ENCODE results near the gene NR3C1.
A peak's percentile ranks its signal among the peaks of the same experiment; 100 is the strongest.

The NR3C1 gene

GRCh38 chr5:143398053-143398355, 5.5 kb downstream of the NR3C1 start:
- no peak for DNase-seq

- no peak for DNase-seq
Observed at GRCh38 chr5:143397302-143398052, 6.0 kb downstream of the NR3C1 start.

GRCh38 chr5:143396353-143396940, 7.0 kb downstream of the NR3C1 start:
- no peak for DNase-seq

DNA sequence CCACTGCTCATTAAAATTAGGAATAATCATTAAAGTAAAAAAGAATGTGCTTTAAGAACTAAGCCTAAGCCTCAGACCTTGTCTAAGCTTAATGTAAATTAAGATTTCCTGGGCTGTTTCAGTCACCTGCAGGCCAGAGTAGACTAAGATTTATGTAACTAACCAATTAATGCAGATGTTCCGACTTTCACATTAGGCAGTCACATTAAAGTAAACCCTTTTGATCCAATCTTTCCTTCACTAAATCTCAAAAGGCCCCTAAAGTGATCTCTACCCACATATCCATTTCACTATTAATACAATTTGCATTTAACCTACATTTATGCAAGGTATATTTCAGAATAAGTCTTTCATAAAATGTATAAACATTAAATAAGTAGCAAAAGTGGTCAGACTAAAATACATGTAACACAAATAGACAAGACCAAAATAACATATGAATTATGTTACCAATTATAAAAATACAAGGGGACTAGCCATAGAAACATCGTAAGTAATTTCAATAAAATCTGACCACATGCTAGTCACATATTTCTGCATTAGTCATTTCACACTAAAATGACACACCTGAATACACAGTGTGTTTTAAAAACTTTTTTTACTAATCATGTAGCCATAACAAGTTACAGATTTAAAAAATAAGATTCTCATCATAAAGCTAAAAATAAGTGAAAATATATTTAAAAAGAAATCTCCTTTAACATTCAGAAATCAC, 7.7 kb downstream of the NR3C1 start:
- no peak for DNase-seq

GRCh38 chr5:143393524-143393923, 10.0 kb downstream of the NR3C1 start:
- DNase-seq = no peak

GRCh38 chr5:143390941-143391340, 12.5 kb downstream of the NR3C1 start:
- DNase-seq = no peak

- no peak for DNase-seq
Observed at GRCh38 chr5:143390258-143390657, 13.2 kb downstream of the NR3C1 start.

DNA sequence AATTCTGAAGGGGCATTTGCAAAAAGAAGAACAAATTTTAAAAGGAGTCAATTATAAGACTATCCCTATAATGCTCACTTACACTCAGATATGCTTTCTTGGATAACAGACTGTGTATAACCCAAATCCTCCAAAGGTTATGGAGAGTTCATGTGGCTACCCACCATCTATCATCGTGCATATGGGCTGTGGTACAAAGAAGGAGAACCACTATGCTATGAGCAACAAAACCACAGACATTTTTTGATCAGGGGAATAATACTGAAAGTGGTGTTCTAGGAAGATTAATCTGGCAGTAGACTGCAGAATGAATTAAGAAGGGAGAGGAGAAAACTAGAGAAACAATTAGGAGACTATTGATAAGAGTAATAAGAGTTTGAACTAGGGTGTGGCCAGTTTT, 16.8 kb downstream of the NR3C1 start:
- no peak for DNase-seq

- no peak for DNase-seq
Observed at GRCh38 chr5:143384865-143385657, 18.4 kb downstream of the NR3C1 start.

DNA sequence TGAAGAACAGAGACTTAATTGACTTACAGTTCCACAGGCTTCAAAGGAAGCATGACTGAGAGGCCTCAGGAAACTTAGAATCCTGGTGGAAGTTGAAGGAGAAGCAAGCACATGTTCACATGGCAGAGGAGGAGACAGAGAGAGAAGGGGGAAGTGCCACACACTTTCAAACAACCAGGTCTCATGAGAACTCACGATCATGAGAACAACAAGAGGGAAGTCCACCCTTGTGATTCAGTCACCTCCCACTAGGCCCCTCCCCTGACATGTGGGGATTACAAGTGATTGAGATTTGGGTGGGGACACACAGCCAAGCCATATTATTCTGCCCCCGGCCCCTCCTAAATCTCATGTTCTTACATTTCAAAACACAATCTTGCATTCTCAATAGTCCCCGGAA, 19.5 kb downstream of the NR3C1 start:
- DNase-seq = peak in 1 of 2 donors; percentile 15

DNA sequence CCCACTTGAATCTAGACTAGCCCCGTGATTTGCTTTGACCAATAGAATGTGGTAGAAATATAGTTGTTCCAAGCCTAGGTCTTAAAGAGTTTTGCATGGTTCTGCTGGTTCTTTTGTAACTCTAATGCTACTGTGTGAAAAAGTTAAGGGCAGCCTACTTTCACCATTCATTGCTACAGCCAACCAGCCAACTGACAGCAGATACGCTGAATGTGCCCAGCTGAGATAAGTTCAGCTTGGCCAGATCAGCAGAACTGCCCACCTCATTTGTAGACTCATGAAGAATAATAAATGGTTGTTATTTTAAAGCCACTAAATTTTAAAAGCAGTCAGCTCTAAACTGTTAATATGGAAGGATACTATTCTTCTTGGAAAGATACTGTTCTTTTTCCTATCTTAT, 23.9 kb downstream of the NR3C1 start:
- DNase-seq = no peak

DNA sequence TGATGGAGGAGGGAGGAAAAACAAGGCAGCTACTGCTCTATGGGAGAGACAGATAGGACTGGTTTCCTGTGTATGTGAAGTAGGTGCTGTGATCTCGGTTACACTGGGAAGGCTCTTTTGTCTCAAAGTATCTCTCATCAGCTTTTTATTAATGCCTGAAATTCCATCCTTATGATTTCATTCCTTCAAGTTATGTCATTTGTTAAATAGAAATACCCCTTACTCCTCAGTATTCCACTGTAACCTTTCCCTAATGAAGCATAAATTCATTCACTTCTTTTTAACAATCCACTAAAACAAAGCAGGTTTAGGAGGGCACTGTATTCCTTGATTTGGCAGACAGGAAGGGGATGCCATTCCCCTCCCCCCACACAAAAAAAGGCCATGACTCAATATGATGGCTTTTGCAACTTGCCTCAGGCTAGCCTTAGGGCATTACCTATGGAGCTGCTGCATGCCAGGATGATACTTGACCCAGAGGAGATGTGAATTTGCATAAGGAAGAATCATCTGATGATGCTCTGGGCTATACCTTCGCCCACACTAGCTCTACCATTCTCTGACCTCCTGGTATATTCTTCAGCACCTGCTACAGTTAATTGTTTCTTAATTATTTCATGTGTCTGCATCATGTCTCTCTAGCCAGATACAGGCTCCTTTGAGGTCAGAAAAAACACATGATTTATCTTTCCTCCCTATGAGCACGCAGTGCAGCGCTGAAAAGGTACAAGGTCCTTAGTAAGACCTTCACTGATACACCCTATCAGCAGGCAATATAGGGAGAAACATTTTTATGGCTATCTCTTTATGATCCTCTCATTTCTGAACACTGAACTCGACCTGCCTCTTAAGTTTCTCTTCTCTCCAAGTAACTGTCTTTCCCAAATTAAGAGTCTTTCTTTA, 26.3 kb downstream of the NR3C1 start:
- DNase-seq = no peak

DNA sequence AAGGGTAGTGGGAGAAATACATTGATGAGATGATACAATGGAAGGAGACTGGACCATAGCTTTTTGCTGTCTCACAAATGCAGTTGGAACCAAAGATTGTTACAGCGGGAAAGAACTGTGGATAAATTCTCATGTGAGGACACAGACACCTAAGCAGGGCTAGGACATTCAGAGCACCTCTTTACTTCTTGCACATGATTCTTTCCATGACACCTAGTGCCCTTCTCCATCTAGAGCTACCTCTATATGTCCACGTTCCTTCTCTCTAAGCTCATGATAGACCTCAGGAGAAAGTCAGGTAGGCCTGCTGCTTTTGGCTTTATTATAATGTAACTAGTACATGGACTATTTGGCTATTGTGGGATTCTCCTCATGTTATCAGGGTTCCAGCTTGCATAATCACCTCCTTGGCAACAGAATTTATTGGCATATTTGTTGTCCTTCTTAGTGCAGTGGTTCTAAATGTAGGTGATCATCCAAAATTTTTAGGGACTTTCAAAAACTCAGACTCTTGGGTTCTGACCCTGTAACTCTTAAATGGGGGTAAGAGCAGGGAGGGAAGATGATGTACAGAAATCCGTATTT, 27.2 kb downstream of the NR3C1 start:
- DNase-seq = no peak

DNA sequence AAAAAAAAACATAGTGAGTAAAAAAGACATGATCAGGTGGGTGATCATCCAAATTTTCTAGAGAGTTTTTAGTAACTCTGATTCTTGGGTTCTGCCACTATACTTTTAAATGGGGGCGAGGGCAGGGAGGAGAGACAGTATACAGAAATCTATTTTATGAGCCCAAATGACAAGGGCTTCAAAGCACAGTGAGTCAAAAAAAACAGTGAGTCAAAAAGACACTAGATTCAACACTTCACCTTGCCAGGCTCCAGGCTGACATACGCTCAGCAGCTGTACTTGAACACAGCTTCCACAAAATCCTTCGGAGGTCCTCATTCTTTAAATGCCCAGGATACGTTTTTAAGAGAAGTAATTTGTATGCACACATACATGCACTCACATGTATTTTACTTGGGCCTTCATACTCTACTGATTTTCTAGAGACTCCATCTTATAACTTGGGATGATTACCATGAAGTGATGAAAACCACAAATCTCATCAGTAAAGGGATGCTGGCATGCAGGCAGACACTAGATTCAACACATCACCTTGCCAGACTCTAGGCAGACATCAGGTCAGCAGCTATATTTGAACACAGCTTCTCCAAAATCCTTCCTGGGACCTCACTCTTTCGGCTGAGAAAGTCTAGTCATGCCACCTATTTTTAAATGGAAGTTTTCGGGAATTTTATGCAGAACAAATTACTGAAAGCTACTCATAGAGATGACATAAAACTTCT, 28.8 kb downstream of the NR3C1 start:
- no peak for DNase-seq

DNA sequence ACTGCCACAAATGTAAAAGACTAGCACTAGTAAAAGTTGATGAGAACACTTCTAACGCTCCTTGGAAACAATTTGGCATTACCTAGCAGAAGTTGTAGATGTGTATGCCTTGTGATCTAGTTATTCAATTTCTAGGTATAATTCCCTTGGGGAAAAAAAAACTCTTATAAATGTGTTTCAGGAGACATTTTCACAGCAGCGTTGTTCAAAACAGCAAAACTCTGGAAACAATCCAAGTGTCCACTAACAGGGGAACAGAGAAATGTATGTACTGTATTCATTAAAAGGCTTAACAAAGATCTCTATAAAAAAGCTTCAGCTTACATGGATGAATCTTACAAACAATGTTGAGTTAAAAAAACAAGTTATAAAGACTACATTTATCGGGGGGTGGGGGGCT, 30.4 kb downstream of the NR3C1 start:
- no peak for DNase-seq

DNA sequence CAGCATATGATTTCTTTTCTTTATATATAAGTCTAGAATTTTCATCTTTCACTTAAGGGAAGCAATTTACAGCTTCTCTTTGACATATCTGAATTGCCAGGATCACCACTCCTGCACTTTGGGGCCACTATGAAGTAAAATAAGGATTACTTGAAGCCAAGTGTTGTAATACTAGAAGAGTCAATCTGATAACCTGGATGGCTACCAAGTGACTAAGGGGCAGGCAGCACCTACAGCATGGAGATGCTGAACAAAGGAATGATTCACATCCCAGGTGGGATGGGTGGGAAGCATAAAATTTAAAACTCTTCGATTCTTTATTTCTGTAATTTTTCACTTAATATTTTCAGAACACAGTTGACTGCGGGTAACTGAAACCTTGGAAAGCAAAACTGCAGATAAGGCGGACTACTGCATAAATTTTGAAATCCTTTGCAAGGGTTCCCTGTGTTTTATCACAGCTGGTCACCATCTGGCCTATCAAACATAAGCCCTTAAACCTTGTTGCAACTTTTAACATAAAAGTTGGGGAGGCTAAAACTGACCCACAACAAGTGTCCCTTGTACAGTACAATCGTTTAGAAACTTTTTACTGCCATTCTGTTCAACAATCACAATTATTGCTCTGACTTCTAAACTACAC, 31.2 kb downstream of the NR3C1 start:
- no peak for DNase-seq

GRCh38 chr5:143370440-143370839, 33.0 kb downstream of the NR3C1 start:
- DNase-seq = no peak

DNA sequence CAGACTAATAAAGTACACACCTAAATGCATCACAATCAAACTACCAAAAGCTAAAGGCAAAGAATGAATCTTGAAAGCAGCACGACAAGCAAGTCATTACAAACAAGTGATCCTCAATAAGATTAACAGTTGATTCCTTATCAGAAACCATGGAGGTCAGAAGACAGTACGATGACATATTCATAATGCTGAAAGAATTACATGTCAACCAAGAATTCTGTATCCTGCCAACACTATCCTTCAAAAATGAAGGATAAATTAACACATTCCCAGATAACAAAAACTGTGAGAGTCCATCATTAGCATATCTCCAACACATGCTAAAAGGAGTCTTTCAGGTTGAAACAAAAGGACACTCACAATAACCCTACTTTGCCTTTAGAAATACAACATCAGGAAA, 39.4 kb downstream of the NR3C1 start:
- no peak for DNase-seq

DNA sequence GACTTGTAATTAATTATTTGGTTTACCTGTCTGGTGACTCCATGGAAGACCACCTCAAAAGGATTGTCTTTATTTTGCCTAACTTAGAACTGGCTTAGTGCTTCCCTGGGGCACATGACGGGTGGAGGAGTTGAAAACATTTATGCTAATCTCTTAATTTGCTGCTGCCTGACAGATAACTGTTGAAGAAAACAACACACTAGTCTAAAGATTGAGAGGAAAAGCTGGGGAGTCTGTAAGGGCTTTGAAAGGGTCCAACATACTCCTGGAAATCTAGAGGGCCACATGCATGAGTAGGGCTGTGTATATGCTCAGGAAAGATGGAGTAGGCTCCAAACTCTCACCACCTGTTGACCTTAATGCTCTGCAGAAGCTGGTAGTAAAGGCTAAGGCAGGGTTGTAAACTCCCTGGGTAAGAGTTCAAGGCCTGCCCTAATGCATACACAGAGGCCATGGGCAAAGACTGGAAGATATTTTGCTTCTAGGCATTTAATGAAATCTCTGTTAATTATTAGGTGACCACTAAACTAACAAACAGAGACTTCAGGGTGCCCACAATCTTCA, 40.7 kb downstream of the NR3C1 start:
- no peak for DNase-seq

DNA sequence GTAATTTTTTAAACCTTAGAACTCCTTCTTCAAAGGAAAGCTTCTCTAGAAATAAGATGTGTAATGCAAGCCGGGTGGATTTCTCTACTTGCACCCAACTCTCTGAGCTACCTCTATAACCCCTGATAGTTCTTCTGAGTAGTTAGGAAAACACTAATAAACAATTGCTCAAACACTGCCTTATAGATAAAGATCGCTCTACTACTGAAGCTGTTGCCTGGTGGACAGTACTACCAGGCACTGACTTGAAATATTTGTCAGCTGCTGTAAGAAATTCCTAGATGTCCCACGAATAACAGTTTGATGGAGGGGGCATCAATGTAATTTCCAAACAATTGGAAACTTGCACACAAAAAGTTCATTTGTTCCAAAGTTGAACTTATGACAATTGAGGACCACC, 42.0 kb downstream of the NR3C1 start:
- no peak for DNase-seq

DNA sequence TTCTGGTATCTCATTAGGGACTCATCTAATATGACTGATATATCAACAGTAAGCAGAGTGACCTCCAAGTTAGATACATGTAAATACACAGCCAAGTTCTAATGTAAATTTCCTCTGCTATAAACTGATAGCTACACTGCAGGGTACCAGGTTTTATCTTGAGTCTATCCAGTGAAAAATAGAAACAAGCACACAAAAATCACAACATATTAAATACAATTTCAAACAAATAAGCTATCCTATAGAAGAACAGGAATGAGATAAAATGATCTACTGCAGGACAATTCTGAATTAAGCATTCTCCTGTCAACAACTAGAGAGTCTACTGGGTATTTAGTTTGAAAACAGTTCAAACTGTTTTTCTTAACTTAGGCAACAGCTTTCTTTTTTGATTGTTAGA, 42.7 kb downstream of the NR3C1 start:
- no peak for DNase-seq

Measured in CD4-positive, alpha-beta T cell treated with Interleukin-4 for 1 hour (primary cell).